ENCODE results near the gene FAIM2.

The FAIM2 gene

GRCh38 chr12:49903700-49904423 is at the start of gene FAIM2:
Gene FAIM2 (minus strand): TSS chr12:49903900. CDS start chr12:49903792, 108 bp downstream.
- DNase-seq (ENCODE audit: low spot score): peak; percentile 16

- no peak for DNase-seq (ENCODE audit: low spot score)
Observed at GRCh38 chr12:49953151-49953550, 49.5 kb upstream of the FAIM2 start.

GRCh38 chr12:49952391-49953055 is 48.8 kb upstream of the FAIM2 start:
- no peak for DNase-seq (ENCODE audit: low spot score)

- DNase-seq (ENCODE audit: low spot score): no peak
Observed at GRCh38 chr12:49951411-49952240, 47.9 kb upstream of the FAIM2 start.

- DNase-seq (ENCODE audit: low spot score): no peak
Observed at GRCh38 chr12:49950273-49951251, 46.9 kb upstream of the FAIM2 start, which contains the start of gene AQP2. Gene AQP2 (plus strand): TSS chr12:49950737. CDS start chr12:49950831, 94 bp downstream.

- no peak for DNase-seq (ENCODE audit: low spot score)
Observed at GRCh38 chr12:49949866-49950265, 46.2 kb upstream of the FAIM2 start.

- DNase-seq (ENCODE audit: low spot score): no peak
Observed at GRCh38 chr12:49948866-49949845, 45.5 kb upstream of the FAIM2 start.

- no peak for DNase-seq (ENCODE audit: low spot score)
Observed at GRCh38 chr12:49947593-49948226, 44.0 kb upstream of the FAIM2 start.

DNA sequence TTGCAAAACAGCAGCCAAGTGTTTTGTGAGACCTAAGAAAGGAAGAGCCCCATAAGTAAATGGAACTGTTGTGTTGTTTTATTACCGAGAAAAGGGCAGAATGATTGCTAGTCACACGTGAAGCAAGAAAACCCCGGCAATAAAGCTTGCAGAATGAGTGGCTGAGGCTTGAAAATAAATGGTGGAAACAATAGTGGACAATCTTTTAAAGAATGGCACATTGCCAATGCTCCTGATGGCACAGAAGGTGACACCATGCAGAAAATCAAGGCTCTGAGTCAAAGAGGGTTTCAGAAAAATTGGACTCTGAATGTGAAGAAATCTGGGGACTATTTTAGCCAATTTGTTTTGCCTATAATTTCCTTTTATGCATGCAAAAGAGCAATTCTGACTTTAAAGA is 42.8 kb upstream of the FAIM2 start:
- no peak for DNase-seq (ENCODE audit: low spot score)

DNA sequence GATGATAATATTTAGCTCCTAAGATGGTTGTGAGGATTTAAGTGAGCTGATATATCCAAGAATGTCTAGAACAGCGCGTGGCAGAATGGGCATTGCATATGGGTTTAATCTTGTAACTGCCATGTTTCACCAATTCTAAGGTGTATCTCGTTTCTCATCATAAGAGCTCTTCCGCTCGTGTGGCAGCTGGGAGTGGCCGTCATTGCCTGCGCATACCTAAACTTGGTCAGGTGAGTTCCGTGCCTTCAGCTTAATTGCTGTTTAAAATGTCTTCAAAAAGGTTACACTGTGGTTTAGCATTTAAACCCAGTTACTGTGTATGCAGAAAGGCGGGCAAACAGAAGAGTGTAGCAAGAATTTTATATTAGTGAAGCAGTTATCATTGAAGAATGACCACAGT is 42.4 kb upstream of the FAIM2 start:
- no peak for DNase-seq (ENCODE audit: low spot score)

DNA sequence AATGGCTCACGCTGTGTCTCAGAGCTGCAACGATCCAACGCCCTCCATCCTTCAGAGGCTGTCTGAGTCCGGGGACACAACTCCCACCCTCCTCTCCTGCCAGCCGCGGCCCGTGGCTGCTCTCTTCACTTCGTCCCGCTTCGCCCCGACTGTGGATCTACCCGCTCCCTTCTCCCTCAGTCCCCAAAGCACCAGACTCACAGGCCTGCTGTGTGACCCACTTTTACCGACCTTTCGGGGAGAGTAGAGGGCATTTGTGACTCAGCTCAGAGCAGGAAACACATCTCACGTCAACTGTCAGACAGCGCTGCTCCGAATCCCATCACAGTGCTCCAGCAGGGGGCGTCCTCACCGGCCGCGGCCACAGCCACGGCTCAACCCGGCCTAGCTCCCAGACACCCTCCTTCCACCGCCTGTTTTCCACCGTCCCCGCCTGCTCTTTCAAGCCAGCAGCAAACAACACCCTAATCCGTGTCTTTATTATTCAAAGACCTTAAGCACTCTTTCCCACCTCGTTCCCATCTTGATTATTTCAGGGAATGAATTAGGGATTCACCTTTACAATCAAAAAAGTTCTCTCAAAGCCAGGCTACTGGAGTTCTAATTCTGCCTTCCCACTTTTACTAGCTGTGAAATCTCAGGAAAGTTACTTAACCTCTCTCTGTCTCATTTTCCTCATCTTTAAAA is 41.8 kb upstream of the FAIM2 start:
- DNase-seq (ENCODE audit: low spot score): peak; percentile 85

DNA sequence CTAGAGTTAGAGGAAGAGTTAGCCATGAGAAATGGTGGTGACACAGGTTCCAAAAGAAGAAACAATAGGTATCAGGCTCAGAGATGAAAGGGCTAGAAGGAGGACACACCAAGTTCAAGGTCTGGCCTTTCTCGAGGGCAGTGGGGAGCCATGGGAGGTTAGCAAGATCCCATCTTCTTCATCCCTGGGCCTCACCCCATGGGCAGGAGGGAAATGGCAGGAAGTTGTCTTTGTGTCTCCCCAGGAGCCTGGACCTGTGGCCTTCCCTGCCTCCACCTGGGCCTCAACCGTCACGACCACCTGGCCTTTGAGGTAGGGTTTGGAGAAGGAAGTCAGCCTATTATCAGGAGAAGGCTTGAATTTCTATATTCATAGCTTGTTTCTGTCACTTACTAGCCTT is 41.0 kb upstream of the FAIM2 start:
- DNase-seq (ENCODE audit: low spot score): no peak

- DNase-seq (ENCODE audit: low spot score): no peak
Observed at GRCh38 chr12:49944046-49944445, 40.3 kb upstream of the FAIM2 start.

GRCh38 chr12:49943625-49943960 is 39.9 kb upstream of the FAIM2 start:
- no peak for DNase-seq (ENCODE audit: low spot score)

DNA sequence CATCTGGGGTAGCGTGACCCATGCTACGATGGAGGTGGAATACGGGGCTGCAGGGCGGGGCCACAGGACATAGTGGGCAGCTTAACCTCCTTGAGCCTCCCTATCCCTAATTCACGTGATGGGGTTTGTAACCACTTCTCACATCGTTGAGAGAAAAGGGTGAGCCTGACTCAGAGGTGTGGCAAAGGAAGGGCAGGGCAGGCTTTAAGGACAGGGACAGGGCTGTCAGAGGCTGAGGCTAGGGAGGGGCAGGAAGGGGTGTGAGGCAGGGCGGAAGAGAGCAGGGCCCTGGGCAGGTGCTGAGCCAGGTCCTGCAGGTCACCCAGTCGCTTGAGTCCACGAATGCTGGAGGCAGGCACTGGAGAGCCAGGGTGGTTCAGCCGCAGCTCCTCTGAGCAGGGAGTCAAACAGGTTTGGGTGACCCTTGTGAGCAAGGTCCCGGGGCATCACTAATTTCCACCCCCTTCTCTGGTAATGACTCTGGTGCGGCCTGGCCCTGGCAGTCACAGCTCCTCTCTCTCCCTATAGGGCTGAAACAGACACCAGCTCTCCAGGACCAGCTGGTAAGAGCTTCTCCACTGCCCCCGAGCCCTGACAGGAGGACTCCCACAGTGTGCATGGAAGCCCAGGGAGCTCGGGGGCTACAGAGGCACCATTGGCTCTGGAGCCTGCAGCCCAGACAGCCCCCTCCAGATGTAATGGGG is 39.4 kb upstream of the FAIM2 start:
- DNase-seq (ENCODE audit: low spot score): no peak

GRCh38 chr12:49942512-49942893 is 38.8 kb upstream of the FAIM2 start:
- no peak for DNase-seq (ENCODE audit: low spot score)

DNA sequence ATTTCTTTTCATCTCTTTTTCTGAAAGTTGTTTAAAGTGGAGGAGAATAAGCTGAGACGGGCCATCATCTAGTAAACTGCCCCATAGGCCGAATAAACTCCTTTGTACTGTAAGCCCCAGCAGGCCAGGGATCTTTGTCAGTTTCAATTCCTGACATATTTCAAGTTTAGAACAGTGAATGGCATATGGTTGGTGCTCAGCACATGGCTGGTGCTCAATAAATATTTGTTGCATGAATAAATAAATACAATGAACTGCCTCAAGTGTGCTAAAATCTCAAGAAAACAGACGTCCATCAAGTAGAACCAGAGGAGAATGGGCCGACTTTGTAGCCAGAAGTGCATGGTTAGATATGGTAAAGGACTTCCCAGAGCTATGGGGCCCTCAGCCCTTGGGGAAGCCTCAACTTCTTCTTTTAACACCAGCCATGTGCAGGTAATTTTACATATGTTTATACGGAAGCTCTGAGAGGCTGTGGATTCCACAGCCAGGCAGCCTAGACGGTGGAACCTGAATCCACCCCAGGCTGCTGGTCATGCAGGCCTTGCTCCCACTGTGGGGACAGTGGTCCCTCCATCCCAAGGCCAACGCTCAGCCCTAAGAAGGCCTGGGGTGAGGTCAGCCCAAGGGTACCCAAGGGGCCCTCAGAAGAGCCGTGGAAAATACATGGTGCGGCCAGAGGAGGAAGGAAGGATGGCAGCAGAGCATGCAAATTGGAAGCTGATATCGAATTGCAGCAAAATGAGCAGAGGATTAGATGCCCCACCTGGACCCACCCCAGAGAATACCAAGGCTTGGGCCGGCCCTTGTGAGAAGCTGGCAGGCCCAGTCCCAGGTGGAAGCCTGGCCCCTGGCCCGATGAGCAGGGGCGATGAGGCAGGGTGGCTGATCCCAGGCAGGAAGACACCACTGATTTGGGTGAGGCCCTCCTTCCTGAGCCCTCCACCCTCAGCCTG is 38.1 kb upstream of the FAIM2 start:
- no peak for DNase-seq (ENCODE audit: low spot score)

DNA sequence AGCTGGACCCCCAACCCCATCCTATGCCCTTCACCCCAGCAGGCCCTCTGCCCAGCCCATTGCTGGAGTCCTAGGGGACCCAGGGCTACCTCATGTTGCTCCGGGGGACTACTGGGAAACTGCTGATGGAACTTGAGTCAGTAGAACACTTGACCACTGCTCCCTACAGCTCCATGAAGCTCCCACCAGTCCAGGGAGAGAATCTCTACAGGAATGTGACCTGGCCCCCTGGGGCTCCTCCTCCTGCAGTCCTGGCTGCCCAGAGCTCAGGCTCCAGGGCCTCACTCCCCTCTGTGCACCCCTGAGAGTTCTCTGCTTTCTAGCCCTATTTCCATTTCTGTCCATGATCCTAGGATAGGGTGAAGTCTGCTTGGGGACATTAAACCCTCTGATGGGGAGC is 36.0 kb upstream of the FAIM2 start:
- DNase-seq (ENCODE audit: low spot score): no peak

Measured in CD4-positive, alpha-beta T cell treated with Interleukin-15 for 4 hours (primary cell).